Keratinocyte (primary cell): ENCODE results near the gene GIMAP8.

Source experiments
- CTCF ChIP-seq, 3 experiments: IDR thresholded peaks in 1 of 3; conservative IDR thresholded peaks in 1 of 3; optimal IDR thresholded peaks in 1 of 3; 2 replicates in 2 of 3; 3 replicates in 1 of 3; pipeline versions ENCODE3 to v1.5.1; 2011; ENCODE audit warnings: low read length in 3 of 3, mild to moderate bottlenecking in 3 of 3, moderate library complexity in 2 of 3, control low read depth in 1 of 3, inconsistent platforms in 1 of 3; ENCODE audit not compliant: insufficient read depth in 2 of 3; ENCODE audit errors: extremely low read depth in 1 of 3
- EZH2 ChIP-seq: IDR thresholded peaks from one replicate; pipeline ENCODE4 v1.6.1; 2012; ENCODE audit warnings: inconsistent platforms, mild to moderate bottlenecking, low read length, moderate library complexity

- no peak for TF ChIP-seq EZH2
- no peak for TF ChIP-seq CTCF (optimal IDR thresholded peaks at IDR 0.05 in 1 of 3, IDR thresholded peaks at IDR 0.05 in 1 of 3, conservative IDR thresholded peaks at IDR 0.05 in 1 of 3; ENCODE audit: extremely low read depth in 1 of 3, insufficient read depth in 2 of 3, low read length in 3 of 3)
These were observed 25.9 kb downstream of the GIMAP8 start for GRCh38 chr7:150476285-150476684.
